Measurements from ENCODE around the gene TUBB6. TPM values are rescaled to one million over a fixed set of nuclear protein-coding genes. Genes with fewer than 3 reads are reported as not detected.

TUBB6 gene
- total and polyA plus RNA-seq, 2 donors (not counting 1 experiment from before 2014, with no cell fraction given) = 30.4 to 58.7 TPM

- Histone ChIP-seq H3K27ac (ENCODE audit: low read length in 2 of 2) (no peak overlapping the region), H3K27me3 (replicated peaks in 1 of 4; ENCODE audit: control extremely low read depth in 1 of 4, control insufficient read depth in 3 of 4, insufficient read depth in 4 of 4, low read length in 3 of 4) (peaks cover 0 to 16% (median 6%) of the 10 kb centered on the region in 4 experiments), H3K4me1 (ENCODE audit: control insufficient read depth in 2 of 2, insufficient read depth in 2 of 2, low read length in 2 of 2) (peaks cover 4 to 8% of the 10 kb centered on the region in 2 donors), H3K36me3 (replicated peaks in 1 of 2; ENCODE audit: control extremely low read depth in 1 of 2, control insufficient read depth in 1 of 2, extremely low read depth in 1 of 2, insufficient read depth in 2 of 2, low read length in 1 of 2) (no peaks in the 10 kb centered on the region), H4K20me1 (ENCODE audit: control insufficient read depth, insufficient read depth, low read length, poor library complexity, severe bottlenecking) (no peaks in the 10 kb centered on the region), H3K9ac (ENCODE audit: low read length) (no peak overlapping the region), H3K4me2 (replicated peaks; ENCODE audit: low read depth, low read length, poor library complexity, severe bottlenecking) (no peak overlapping the region), H3K9me3 (ENCODE audit: control extremely low read depth in 1 of 3, control insufficient read depth in 2 of 3, insufficient read depth in 1 of 3, low read length in 2 of 3) (no peaks in the 10 kb centered on the region), H3K4me3 (ENCODE audit: control extremely low read depth in 1 of 5, extremely low read depth in 1 of 5, insufficient read depth in 1 of 5, low read depth in 2 of 5, low read length in 4 of 5) (no peak overlapping the region), H2AFZ (ENCODE audit: insufficient read depth, low read depth, low read length, poor library complexity, severe bottlenecking) (no peak overlapping the region), H3K79me2 (ENCODE audit: control insufficient read depth, insufficient read depth, low read length) (no peaks in the 10 kb centered on the region)
- TF ChIP-seq CTCF (IDR thresholded peaks at IDR 0.05) (no peak), EZH2 (IDR thresholded peaks at IDR 0.05; ENCODE audit: borderline replicate concordance, insufficient read depth, low read depth, low read length, poor library complexity, severe bottlenecking) (no peak)
- peaks cover 13% of the 10 kb centered on the region for H3K27me3 Mint-ChIP-seq
- peaks cover 7% of the 10 kb centered on the region for H3K4me1 Mint-ChIP-seq
- no peaks in the 10 kb centered on the region for H3K9me3 Mint-ChIP-seq (ENCODE audit: insufficient read depth)
- no peak overlapping the region for H3K4me3 Mint-ChIP-seq
- CTCF ChIA-PET = no interaction called here
- ATAC-seq (ENCODE audit: low read depth) = no peak
- no peak for DNase-seq
- intact Hi-C loops (cut with micrococcal nuclease) = no loop called here
- 100% methylated on average over 1 of the region's 4 CpGs for WGBS (ENCODE audit: insufficient coverage)
- POLR2A ChIA-PET = no interaction called here
- H3K27ac Mint-ChIP-seq = no peak overlapping the region
These were observed 33.2 kb upstream of the TUBB6 start for GRCh38 chr18:12274793-12275192.

DNA sequence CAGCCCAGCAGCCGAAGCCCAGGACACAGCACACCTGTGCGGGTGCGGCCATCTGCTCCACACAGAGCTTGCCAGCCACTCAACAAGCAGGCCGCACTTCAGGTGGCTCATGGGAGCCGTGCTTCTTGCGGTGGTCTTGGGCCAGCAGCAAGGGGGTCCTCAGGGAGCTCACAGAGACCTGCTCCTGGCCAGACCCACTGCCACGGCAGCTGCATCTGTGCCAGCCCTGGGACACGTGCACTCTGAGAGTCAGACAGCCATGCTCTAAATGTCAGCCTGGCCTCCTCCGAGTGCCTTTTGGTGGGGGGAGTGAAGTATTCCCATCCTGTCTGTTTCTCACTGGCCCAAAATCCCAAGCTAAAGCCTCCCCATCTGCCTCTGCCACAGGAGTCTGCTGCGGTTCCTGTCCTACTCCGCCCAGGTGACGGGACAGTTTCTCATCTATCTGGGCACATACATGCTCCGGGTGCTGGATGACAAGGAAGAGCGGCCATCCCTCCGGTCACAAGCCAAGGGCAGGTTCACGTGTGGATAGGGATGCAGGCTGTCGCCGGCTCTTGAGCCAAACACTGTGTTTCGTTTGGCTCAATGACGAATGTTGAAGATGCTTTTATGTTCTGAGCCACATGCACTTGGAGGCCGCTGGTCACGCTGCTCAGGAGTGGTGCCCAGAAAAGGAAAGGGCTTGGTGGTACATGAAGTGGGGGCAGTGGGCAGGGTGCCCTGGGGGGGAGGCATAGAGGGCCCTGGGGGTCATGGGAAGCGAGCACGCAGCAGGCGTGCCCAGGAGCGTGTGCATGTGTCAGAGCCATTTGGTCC lies 31.1 kb upstream of the TUBB6 start:
- Histone ChIP-seq H3K36me3 (replicated peaks in 1 of 2; ENCODE audit: control extremely low read depth in 1 of 2, control insufficient read depth in 1 of 2, extremely low read depth in 1 of 2, insufficient read depth in 2 of 2, low read length in 1 of 2) (no peaks in the 10 kb centered on the region), H3K79me2 (ENCODE audit: control insufficient read depth, insufficient read depth, low read length) (no peaks in the 10 kb centered on the region), H3K4me3 (ENCODE audit: control extremely low read depth in 1 of 5, extremely low read depth in 1 of 5, insufficient read depth in 1 of 5, low read depth in 2 of 5, low read length in 4 of 5) (no peak overlapping the region), H3K9me3 (ENCODE audit: control extremely low read depth in 1 of 3, control insufficient read depth in 2 of 3, insufficient read depth in 1 of 3, low read length in 2 of 3) (no peaks in the 10 kb centered on the region), H3K27ac (ENCODE audit: low read length in 2 of 2) (no peak overlapping the region), H3K27me3 (replicated peaks in 1 of 4; ENCODE audit: control extremely low read depth in 1 of 4, control insufficient read depth in 3 of 4, insufficient read depth in 4 of 4, low read length in 3 of 4) (peaks cover 0 to 19% (median 6%) of the 10 kb centered on the region in 4 experiments), H3K4me2 (replicated peaks; ENCODE audit: low read depth, low read length, poor library complexity, severe bottlenecking) (no peak overlapping the region), H3K4me1 (ENCODE audit: control insufficient read depth in 2 of 2, insufficient read depth in 2 of 2, low read length in 2 of 2) (peaks cover 0 to 2% of the 10 kb centered on the region in 2 donors), H3K9ac (ENCODE audit: low read length) (no peak overlapping the region), H2AFZ (ENCODE audit: insufficient read depth, low read depth, low read length, poor library complexity, severe bottlenecking) (no peak overlapping the region), H4K20me1 (ENCODE audit: control insufficient read depth, insufficient read depth, low read length, poor library complexity, severe bottlenecking) (no peaks in the 10 kb centered on the region)
- DNase-seq = no peak
- ATAC-seq (ENCODE audit: low read depth) = no peak
- POLR2A ChIA-PET = no interaction called here
- H3K27ac Mint-ChIP-seq = no peak overlapping the region
- peaks cover 13% of the 10 kb centered on the region for H3K27me3 Mint-ChIP-seq
- H3K4me1 Mint-ChIP-seq = peaks cover 3% of the 10 kb centered on the region
- TF ChIP-seq CTCF (IDR thresholded peaks at IDR 0.05) (no peak), EZH2 (IDR thresholded peaks at IDR 0.05; ENCODE audit: borderline replicate concordance, insufficient read depth, low read depth, low read length, poor library complexity, severe bottlenecking) (no peak)
- WGBS (ENCODE audit: insufficient coverage) = 92% methylated on average over 25 of the region's 26 CpGs
- H3K4me3 Mint-ChIP-seq = no peak overlapping the region
- intact Hi-C loops (cut with micrococcal nuclease) = no loop called here
- CTCF ChIA-PET = no interaction called here
- H3K9me3 Mint-ChIP-seq (ENCODE audit: insufficient read depth) = no peaks in the 10 kb centered on the region
